Upper lobe of left lung (tissue), 4 donors: ENCODE results near the gene KNSTRN.

Source experiments
- POLR2A ChIP-seq, 4 donors: fragments of 450-650 bp; IDR thresholded peaks; one replicate each; pipeline ENCODE4 v1.5.1; 2016 to 2017; ENCODE audit warnings: antibody characterized with exemption in 4 of 4, mild to moderate bottlenecking in 2 of 4
- TF ChIP-seq, protein P1 (sequence below), 6 experiments: fragments of 450-650 bp in 4 of 6; fragments of 200-600 bp in 2 of 6; sonication (generic) in 2 of 6; IDR thresholded peaks; one replicate each; pipeline ENCODE4 v1.5.1; 2016 to 2019; ENCODE audit warnings: antibody characterized with exemption in 6 of 6

DNA sequence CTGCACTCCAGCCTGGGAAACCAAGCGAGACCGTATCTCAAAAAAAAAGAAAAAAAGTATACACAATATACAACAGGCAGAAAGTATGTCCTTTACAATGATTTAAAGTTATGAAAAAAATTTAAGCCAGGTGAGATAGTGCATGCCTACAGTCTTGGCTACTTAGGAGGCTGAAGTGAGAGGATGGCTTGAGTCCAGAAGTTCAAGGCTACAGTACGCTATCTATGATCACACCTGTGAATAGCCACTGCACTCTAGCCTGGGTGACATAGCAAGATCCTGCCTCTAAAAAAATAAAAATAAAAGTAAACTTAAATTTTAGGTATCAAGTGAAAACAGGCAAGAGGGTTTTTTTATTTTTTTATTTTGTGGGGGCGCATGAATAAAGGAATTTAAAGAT lies 3.1 kb upstream of the KNSTRN start:
- TF ChIP-seq, protein P1, sequence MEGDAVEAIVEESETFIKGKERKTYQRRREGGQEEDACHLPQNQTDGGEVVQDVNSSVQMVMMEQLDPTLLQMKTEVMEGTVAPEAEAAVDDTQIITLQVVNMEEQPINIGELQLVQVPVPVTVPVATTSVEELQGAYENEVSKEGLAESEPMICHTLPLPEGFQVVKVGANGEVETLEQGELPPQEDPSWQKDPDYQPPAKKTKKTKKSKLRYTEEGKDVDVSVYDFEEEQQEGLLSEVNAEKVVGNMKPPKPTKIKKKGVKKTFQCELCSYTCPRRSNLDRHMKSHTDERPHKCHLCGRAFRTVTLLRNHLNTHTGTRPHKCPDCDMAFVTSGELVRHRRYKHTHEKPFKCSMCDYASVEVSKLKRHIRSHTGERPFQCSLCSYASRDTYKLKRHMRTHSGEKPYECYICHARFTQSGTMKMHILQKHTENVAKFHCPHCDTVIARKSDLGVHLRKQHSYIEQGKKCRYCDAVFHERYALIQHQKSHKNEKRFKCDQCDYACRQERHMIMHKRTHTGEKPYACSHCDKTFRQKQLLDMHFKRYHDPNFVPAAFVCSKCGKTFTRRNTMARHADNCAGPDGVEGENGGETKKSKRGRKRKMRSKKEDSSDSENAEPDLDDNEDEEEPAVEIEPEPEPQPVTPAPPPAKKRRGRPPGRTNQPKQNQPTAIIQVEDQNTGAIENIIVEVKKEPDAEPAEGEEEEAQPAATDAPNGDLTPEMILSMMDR (IDR thresholded peaks at IDR 0.05), result no peak
- no peak for TF ChIP-seq POLR2A (IDR thresholded peaks at IDR 0.05)
